Measurements from ENCODE around the gene SCG3.
A peak's percentile ranks its signal among the peaks of the same experiment; 100 is the strongest.
"Not testable (repeated sequence)": the region's sequence is repeated elsewhere in the genome, so short reads cannot be mapped to it uniquely, and the experiment has no call there.

Gene SCG3

DNA sequence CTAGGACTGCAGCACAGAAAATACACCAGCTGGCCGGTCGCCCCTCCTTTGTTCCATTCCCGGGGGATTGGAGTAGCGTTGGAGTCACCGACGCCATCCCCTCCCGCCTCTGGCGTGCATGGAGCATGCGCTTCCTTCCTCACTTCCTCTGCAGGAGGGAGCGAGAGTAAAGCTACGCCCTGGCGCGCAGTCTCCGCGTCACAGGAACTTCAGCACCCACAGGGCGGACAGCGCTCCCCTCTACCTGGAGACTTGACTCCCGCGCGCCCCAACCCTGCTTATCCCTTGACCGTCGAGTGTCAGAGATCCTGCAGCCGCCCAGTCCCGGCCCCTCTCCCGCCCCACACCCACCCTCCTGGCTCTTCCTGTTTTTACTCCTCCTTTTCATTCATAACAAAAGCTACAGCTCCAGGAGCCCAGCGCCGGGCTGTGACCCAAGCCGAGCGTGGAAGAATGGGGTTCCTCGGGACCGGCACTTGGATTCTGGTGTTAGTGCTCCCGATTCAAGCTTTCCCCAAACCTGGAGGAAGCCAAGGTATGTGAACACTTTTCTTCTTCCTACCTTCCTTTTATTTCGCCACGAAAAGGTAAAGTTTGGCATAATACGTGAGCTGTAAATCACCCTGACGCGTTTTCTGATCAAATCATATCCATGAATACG lies at the start of gene SCG3:
TSS of gene SCG3 (plus strand) at position 201 of the 661 bp plus-strand sequence. CDS start at position 454, 253 bp downstream.
- peak; percentile 26 for DNase-seq (ENCODE audit: low spot score)

DNA sequence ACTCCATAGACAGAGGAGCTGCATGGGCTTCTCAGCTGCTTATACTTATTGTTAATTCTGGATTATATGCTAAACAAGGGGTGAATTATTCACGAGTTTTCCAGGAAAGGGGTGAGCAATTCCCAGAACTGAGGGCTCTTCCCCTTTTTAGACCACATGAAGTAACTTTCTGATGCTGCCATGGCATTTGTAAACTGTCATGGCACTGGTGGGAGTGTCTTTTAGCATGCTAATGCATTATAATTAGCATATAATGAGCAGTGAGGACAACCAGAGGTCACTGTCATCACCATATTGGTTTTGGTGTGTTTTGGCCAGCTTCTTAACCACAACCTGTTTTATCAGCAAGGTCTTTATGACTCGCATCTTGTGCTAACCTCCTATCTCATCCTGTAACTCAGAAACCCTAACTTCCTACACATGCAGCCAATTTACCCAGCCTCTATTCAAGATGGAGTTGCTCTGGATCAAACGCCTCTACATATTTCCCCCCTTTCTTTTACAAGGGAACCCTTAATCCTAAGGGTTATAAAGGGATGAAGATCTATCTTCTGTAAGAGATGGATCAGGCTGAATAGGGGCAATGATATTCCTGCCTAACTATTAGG lies 46.6 kb upstream of the SCG3 start:
- DNase-seq (ENCODE audit: low spot score), result no peak

DNA sequence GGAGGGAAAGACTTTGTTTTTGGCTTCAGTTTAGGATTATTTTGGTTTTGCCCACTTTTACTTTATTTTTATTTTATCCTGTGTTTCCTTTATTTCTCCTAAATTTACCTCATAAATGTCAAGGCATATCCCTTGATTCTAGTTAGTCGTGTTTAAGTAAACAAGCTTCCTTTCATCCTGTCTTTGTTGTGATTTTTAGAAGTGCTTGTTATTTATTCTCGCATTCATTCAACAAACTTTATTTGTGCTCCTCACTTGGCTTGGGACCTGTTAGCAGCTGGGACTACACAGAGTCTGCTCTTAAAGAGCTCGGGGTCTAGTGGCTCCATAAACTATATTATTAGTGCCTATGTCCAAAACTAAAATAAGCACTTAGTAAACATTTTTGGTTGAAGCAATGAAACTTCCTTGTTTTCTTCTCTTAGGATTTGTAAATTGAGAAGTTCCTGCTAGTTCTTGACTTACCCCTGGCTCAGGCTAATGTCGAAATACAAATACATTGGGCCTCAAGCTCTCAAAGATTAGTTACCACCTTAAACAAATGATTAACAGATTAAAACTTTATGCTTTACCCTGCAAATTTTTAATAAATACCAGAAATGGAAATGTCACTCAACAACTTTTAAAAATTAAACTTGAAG lies 39.7 kb upstream of the SCG3 start:
- no peak for DNase-seq (ENCODE audit: low spot score)

DNA sequence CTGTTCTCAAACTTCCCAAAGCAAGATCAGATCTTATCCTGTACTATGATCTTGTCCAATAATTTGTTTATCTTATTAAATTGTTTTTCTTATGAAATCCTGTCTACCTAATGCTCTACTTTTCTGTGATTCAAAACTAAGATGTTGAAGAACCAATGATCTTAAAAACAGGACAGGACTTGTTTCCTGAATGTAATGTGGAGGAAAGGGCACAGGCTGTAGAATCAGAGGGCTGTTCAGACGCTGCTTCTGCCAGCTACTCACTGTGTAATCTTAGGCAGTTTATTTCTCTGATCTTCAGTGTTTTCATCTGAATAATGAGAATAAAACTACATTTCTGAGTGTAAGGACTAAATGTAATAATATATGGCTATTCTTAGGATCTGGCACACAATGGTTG lies 38.6 kb upstream of the SCG3 start:
- no peak for DNase-seq (ENCODE audit: low spot score)

DNA sequence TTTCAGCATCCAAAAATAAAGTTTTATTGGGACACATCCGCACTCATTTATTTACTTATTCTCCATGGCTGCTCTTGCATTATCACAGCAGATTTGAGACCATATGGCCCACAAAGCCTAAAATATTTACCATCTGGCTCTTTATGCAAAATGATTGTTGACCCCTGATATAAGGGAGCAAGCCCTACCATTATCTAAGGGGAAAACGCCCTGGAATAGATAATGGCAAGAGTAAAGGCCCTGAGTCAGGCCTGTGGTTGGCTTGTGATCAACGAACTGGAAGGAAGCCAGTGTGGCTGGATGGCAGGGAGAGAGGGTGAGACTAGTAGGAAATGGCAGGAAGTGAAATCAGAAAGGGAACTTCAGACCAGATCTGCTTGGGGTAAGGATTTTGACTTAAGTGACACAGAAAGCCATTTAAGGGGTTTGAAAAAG lies 34.2 kb upstream of the SCG3 start:
- peak; percentile 42 for DNase-seq (ENCODE audit: low spot score)

DNA sequence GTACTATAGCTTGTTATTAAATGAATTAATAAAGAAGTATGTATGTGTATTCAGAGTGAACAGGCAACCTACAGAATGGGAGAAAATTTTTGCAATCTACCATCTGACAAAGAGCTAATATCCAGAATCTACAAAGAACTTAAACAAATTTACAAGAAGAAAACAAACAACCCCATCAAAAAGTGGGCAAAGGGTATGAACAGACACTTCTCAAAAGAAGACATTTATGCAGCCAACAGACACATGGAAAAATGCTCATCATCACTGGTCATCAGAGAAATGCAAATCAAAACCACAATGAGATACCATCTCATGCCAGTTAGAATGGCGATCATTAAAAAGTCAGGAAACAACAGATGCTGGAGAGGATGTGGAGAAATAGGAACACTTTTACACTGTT lies 33.2 kb upstream of the SCG3 start:
- not testable (repeated sequence) for DNase-seq (ENCODE audit: low spot score)

DNA sequence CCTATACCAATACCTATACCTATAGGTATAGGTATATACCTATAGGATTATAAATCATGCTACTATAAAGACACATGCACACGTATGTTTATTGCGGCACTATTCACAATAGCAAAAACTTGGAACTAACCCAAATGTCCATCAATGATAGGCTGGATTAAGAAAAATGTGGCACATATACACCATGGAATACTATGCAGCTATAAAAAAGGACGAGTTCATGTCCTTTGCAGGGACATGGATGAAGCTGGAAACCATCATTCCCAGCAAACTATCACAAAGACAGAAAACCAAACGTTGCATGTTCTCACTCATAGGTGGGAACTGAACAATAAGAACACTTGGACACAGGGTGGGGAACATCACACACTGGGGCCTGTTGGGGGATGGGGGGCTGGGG lies 32.7 kb upstream of the SCG3 start:
- not testable (repeated sequence) for DNase-seq (ENCODE audit: low spot score)

DNA sequence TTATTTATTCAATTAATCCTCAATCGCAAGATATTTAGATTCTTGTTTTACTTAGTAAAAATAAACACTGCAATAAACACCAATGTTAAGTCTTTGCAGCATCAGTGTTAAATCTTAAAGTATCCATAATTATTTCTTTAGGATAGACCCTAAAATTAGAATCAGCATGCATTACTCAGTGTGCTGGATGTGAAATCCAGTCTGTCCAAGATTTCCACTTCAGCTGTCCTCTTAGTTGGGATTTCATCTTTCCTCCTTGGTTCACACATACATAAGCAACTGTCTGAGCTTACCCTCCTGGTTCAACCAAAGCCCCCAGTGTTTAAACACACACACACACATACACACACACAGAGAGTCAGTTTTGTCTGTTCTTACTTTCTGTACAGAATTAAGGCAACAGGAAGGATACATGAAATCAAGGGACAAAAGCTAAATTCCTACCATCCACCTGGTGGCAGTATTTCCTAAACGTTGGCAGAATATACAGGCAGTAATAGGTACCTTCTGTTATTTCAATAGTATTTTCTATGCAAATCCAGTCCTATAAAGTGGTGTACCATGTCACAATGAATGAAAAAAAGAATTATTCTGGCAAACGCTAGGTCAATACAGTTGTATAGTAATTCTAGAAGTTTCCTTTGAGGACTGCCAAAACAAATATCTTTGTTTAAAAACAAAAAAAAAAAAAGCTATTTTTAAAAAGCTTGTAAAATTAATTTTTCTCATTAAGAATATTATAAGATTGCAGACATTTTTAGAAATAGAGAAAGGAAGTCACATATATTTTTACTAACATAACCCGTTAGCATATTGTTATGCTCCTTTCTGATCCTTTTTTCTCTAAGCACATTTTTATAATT lies 31.4 kb upstream of the SCG3 start:
- DNase-seq (ENCODE audit: low spot score), result peak; percentile 65

DNA sequence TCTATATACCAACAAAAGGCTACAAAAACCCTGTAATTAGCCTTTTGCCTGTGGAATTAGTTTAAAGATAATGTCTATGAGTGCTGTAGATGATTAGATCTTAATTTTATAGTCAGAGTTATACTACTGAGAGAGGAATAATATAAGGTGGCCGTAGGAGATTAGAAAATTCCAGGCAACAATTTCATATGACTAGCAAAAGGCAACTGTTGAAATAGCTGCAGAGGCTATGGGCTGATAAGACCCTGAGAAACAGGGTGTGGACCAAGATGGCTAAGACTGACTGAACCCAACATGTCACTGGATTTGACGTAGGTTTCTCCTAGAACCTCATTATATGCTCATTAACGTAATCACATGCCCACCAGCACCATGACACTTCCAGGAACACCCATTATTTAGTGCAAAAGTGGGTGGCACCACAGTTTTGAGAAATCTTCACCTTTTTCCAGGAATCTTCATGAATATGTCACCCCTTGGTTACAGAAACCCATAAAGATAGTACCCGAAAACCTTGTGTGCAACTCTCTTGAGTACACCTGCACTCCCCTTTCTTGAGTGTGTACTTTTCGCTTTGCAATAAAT lies 29.1 kb upstream of the SCG3 start:
- DNase-seq (ENCODE audit: low spot score), result no peak

DNA sequence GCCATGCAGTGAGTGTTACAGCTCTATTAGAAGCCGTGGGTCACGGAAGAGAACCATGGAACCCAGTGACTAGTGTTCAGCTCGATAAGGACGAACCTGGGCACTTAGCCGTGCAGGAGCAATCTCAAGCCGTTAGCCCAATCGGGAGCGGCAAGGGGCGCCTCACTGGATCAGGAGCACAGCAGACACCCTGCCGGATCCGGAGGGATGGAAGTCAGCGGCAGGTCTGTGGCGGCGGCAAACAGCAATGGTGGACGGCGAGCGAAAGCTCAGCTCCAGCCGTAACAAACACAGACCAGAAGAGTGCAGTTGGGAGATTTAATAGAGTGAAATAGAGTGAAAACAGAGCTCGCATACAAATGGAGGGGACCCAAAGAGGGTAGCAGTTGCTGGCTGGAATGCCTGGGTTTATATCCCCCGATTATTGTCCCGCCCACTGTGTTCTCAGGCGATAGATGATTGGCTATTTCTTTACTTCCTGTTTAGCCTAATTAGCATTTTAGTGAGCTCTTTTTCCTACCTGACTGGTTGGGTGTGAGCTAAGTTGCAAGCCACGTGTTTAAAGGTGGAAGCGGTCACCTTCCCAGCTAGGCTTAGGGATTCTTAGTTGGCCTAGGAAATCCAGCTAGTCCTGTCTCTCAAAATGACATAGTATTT lies 25.8 kb upstream of the SCG3 start:
- not testable (repeated sequence) for DNase-seq (ENCODE audit: low spot score)

DNA sequence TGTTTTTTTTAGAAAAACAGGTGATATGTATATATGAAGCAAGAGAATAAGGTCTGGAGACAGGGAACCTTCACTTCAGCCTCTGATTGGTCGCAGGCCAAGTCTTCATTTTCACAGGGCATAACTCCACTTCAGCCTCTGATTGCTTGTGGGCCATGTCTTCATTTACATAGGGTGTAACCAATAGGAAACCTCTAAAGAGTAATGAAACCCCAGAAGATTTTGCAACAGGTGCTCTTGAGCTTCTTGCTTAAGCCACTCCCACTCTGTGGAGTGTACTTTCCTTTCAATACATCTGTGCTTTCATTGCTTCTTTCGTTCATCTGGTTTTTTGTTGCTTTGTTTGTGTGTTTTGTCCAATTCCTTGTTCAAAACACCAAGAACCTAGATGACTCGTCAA lies 22.6 kb upstream of the SCG3 start:
- no peak for DNase-seq (ENCODE audit: low spot score)

DNA sequence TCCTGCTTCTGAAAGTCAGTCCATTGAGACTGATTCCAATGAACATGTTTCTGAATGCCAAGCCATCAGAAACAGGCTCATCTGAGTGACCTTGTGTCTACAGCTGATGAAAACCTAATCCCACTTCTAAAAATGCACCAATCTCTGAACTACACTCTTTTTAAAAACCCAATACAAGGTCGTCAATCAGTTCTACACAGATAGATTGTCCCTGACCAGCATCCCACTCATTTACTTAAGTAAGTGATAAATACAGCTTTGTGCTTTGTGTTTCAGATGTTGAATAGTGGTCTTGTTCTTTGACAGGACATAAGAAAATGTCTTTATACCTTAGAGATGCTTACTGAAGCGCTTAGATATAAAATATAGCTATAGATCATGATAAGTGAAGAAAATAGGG lies 20.2 kb upstream of the SCG3 start:
- DNase-seq (ENCODE audit: low spot score), result no peak

DNA sequence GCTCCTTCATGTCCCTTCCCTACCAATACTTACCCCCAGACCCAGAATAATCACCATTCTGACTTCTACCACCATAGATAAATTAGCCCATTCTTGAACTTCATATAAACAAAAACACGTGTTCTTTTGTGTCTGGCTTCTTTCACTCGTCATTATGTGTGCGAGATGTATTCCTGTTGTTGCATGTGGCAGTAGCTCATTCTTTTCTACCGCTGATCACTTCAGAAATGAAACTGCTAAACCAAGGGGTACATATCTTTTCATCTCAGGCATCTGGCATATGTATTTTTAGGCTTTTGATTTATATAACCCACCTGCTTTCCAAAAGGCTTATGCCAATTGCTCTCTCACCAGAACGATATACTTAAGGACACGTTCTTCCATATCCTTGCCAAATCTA lies 13.8 kb upstream of the SCG3 start:
- no peak for DNase-seq (ENCODE audit: low spot score)

DNA sequence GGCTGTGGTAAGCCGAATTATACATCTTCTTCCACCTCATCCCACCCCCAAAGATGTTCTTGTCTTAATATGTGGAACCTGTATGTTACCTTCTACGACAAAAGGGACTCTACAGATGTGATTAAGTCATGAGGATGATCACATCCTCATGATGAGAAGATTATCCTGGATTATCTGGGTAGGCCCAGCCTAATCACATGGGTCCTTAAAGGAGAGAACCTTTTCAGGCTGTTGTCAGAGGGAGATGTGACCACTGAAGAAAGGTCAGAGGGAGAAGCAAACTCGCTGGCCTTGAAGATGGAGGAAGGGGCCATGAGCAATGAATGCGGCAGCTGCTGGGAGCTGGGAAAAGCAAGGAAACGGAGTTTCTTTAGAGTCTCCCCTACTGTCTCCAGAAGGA lies 12.9 kb upstream of the SCG3 start:
- no peak for DNase-seq (ENCODE audit: low spot score)

DNA sequence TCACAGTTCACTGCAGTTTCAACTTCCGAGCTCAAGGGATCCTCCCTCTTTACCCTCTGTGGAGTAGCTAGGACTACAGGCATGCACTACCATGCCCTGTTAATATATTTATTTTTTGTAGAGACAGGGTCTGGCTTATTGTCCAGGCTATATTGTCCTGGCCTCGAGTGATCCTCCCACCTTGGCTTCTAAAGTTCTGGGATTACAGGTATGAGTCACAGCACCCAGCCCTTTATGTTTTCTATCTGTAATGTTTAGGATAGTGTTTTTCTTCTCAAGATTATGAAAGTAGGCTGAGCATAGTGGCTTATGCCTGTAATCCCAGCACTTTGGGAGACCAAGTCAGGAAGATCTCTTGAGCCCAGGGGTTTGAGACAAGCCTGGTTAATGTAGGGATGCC lies 11.9 kb upstream of the SCG3 start:
- DNase-seq (ENCODE audit: low spot score), result no peak

DNA sequence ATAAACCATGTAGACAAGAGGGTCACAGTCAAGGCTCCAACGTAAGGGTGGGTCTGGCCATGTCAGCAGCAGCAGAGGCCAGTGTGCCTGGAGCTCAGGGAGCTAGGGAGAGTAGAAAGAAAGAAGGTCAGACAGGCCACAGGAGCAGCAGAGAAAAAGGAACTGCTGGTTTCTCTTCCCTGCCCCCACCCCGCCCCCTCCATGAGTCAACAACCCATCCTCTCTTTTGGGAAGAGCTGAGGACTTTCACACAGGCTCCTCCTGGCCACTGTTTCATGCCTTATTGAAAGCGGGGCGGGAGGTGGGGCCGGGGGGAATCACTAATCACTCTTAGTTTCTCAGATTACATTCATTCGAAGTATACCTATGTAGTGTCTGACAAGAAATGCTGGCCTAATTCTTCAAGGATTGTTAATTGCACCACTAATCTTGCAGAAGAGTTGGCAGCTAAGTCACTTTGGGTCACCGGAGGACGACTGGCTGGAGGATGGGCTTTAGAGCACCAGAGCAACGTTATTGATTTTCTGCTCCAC lies 9.1 kb upstream of the SCG3 start:
- DNase-seq (ENCODE audit: low spot score), result no peak

DNA sequence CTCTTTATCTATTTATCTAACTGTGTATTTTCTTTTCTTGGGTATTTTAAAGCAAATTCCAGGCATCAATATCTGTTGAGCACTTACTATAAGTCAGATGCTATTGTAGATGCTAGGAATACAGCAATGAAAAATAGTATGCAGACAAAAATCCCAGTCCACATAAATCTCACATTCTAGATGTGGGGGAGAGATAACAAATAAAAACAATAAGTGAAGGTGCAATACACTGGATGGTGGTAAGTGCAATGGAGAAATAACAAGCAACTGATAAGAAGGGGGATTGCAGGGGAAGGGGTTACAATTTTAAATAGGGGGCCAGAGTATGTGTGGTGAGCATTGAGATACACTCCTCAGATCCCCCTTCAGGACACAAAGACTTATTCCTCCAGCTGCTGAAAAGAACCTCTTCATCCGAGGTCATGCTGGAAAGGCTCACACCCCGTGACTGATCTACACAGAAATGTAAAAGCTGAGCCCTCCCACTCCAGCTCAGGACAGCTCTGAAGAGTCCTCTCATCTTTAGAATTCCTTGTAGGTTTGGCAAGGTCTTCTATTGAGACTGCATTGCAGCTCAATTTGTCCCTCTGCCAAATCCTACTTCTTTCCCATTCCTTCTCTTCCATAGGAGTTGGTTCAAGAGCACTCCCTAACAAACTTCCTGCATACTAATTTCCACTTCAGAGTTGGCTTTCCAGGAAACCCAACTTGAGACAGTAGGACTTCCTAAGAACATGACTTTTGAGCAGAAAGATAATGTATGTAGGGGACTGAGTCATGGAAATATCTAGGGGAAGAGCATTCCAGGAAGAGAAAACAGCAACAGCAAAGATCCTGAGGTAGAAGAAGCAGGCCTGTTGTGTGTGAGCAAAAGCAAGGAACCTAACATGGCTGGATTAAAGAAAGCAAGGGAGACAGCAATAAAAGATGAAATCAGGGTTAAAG lies 8.1 kb upstream of the SCG3 start:
- DNase-seq (ENCODE audit: low spot score), result no peak

DNA sequence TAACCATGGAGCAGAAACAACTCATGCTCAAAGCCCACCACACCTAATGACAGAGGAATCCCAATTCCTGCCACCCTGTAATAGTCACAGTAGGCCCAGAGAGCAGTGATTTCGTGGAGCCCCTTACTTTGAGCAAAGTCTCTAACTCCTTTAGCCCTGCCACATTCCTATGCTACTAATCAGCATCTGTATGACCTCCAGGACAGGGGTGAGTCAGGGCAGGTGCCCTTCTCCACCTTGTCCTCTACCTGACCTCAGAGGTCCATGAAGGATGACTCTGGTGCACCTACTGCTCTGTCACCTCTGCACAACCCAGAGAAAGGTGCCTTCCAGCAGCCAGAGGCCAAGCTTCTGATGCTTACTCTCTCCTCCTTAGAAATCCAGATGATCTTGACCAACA lies 6.1 kb upstream of the SCG3 start:
- DNase-seq (ENCODE audit: low spot score), result no peak

DNA sequence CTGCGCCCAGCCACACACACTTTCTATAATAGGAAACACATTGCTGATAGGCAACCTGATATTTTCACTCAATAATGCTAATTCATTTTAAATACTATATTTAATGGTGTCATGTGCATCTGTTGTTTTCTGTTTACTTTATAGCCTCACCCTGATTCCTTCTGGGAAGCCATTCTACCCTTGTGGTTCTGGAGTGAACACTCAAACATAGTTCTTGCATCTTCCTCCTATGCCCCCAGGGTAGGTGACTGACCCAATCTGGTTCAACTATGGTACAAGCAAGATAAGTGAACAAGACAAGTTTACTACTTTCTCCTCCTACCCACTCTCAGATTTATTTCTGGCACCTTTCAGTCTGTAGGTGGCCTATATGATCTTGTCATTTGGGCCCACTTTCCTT lies 4.3 kb upstream of the SCG3 start:
- no peak for DNase-seq (ENCODE audit: low spot score)

DNA sequence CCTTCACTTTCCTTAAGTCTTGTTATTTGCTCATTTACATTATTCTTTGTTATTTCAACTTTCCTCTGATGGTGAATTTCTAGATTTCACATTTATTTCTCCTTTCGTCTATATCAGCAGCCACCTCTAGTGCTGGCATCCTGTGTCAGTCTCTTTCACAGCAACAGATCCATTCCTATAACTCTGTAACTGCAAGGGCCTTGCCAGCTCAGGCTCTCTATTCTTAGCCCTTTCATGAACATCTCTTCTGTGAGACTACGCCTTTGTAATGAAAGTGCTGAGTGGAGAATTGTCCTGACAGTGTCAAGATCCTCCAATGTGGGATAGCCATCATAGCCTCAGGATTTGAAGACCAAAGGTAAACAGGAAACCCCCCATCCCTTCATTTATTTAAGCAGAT lies 3.9 kb upstream of the SCG3 start:
- no peak for DNase-seq (ENCODE audit: low spot score)
